ENCODE data around the gene RUNX3. TPM values are rescaled to one million over a fixed set of nuclear protein-coding genes. Genes with fewer than 3 reads are reported as not detected.

The RUNX3 gene
- total RNA-seq, 1 experiment from 2014 or later, result 36.6 TPM

GRCh38 chr1:24945354-24946326 is 15.6 kb upstream of the RUNX3 start:
- H3K27ac ChIP-seq (ENCODE audit: low read length), result no peak overlapping the region
- no peaks in the 10 kb centered on the region for H3K79me2 ChIP-seq (ENCODE audit: low read length)
- no peaks in the 10 kb centered on the region for H4K20me1 ChIP-seq (ENCODE audit: insufficient read depth, low read depth, low read length)
- no peaks in the 10 kb centered on the region for H3K36me3 ChIP-seq (ENCODE audit: insufficient read depth, low read length)
- peaks cover 10% of the 10 kb centered on the region for H3K4me1 ChIP-seq (ENCODE audit: low read length)
- no peaks in the 10 kb centered on the region for H3K27me3 ChIP-seq (ENCODE audit: low read length)
- H3K4me3 ChIP-seq (ENCODE audit: low read length), result no peak overlapping the region
- no peaks in the 10 kb centered on the region for H3K9me3 ChIP-seq (ENCODE audit: low read length)
- H3K4me2 ChIP-seq (ENCODE audit: low read depth, low read length, poor library complexity, severe bottlenecking), result no peak overlapping the region
- H2AFZ ChIP-seq (ENCODE audit: low read length), result no peak overlapping the region
- no peaks in the 10 kb centered on the region for H3K9me2 ChIP-seq (replicated peaks; ENCODE audit: insufficient read depth, low read length)
- no peak for DNase-seq
- no peak overlapping the region for H3K9ac ChIP-seq (ENCODE audit: low read length)

DNA sequence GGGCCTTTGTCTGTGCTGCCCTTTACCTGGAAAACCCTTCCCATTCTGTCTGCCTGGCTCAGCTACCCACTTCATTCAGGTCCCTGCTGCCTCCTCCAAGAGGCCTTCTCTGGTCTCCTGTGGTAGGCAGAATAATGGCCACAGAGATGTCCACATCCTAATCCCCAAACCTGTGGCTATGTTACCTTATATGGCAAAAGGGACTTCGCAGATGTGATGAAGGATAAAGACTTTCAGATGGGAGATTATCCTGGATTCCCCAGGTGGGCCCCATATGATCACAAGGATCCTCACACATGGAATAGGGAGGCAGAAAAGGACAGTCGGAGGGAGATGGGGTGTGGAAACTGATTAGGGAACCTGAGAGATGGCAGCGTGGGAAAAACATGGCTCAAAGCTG is 14.2 kb upstream of the RUNX3 start:
- Histone ChIP-seq H3K36me3 (ENCODE audit: insufficient read depth, low read length) (no peaks in the 10 kb centered on the region), H3K9ac (ENCODE audit: low read length) (no peak overlapping the region), H2AFZ (ENCODE audit: low read length) (no peak overlapping the region), H3K79me2 (ENCODE audit: low read length) (no peaks in the 10 kb centered on the region), H3K9me2 (replicated peaks; ENCODE audit: insufficient read depth, low read length) (no peaks in the 10 kb centered on the region), H3K27ac (ENCODE audit: low read length) (no peak overlapping the region), H3K4me3 (ENCODE audit: low read length) (no peak overlapping the region), H3K27me3 (ENCODE audit: low read length) (no peaks in the 10 kb centered on the region), H4K20me1 (ENCODE audit: insufficient read depth, low read depth, low read length) (no peaks in the 10 kb centered on the region), H3K9me3 (ENCODE audit: low read length) (no peaks in the 10 kb centered on the region), H3K4me2 (ENCODE audit: low read depth, low read length, poor library complexity, severe bottlenecking) (no peak overlapping the region), H3K4me1 (ENCODE audit: low read length) (peaks cover 10% of the 10 kb centered on the region)
- no peak for DNase-seq

GRCh38 chr1:24942789-24943188 is 12.7 kb upstream of the RUNX3 start:
- no peaks in the 10 kb centered on the region for H3K36me3 ChIP-seq (ENCODE audit: insufficient read depth, low read length)
- H3K79me2 ChIP-seq (ENCODE audit: low read length), result no peaks in the 10 kb centered on the region
- peaks cover 7% of the 10 kb centered on the region for H3K4me1 ChIP-seq (ENCODE audit: low read length)
- H3K27ac ChIP-seq (ENCODE audit: low read length), result no peak overlapping the region
- H4K20me1 ChIP-seq (ENCODE audit: insufficient read depth, low read depth, low read length), result no peaks in the 10 kb centered on the region
- H3K9ac ChIP-seq (ENCODE audit: low read length), result no peak overlapping the region
- H3K9me2 ChIP-seq (replicated peaks; ENCODE audit: insufficient read depth, low read length), result no peaks in the 10 kb centered on the region
- no peak overlapping the region for H3K4me2 ChIP-seq (ENCODE audit: low read depth, low read length, poor library complexity, severe bottlenecking)
- H2AFZ ChIP-seq (ENCODE audit: low read length), result no peak overlapping the region
- H3K9me3 ChIP-seq (ENCODE audit: low read length), result no peaks in the 10 kb centered on the region
- H3K27me3 ChIP-seq (ENCODE audit: low read length), result no peaks in the 10 kb centered on the region
- no peak for DNase-seq
- no peak overlapping the region for H3K4me3 ChIP-seq (ENCODE audit: low read length)

GRCh38 chr1:24941564-24941963 is 11.5 kb upstream of the RUNX3 start:
- H3K9me3 ChIP-seq (ENCODE audit: low read length), result no peaks in the 10 kb centered on the region
- no peaks in the 10 kb centered on the region for H3K27me3 ChIP-seq (ENCODE audit: low read length)
- no peak overlapping the region for H3K27ac ChIP-seq (ENCODE audit: low read length)
- H3K36me3 ChIP-seq (ENCODE audit: insufficient read depth, low read length), result no peaks in the 10 kb centered on the region
- H3K4me1 ChIP-seq (ENCODE audit: low read length), result no peaks in the 10 kb centered on the region
- H3K9me2 ChIP-seq (replicated peaks; ENCODE audit: insufficient read depth, low read length), result no peaks in the 10 kb centered on the region
- no peak overlapping the region for H3K9ac ChIP-seq (ENCODE audit: low read length)
- H3K4me3 ChIP-seq (ENCODE audit: low read length), result no peak overlapping the region
- no peaks in the 10 kb centered on the region for H3K79me2 ChIP-seq (ENCODE audit: low read length)
- H2AFZ ChIP-seq (ENCODE audit: low read length), result no peak overlapping the region
- H3K4me2 ChIP-seq (ENCODE audit: low read depth, low read length, poor library complexity, severe bottlenecking), result no peak overlapping the region
- no peak for DNase-seq
- no peaks in the 10 kb centered on the region for H4K20me1 ChIP-seq (ENCODE audit: insufficient read depth, low read depth, low read length)

- Histone ChIP-seq H3K9ac (ENCODE audit: low read length) (no peak overlapping the region), H3K27ac (ENCODE audit: low read length) (no peak overlapping the region), H3K27me3 (ENCODE audit: low read length) (no peaks in the 10 kb centered on the region), H3K4me3 (ENCODE audit: low read length) (no peak overlapping the region), H3K9me2 (replicated peaks; ENCODE audit: insufficient read depth, low read length) (no peaks in the 10 kb centered on the region), H3K79me2 (ENCODE audit: low read length) (no peaks in the 10 kb centered on the region), H3K36me3 (ENCODE audit: insufficient read depth, low read length) (no peaks in the 10 kb centered on the region), H3K9me3 (ENCODE audit: low read length) (no peaks in the 10 kb centered on the region), H4K20me1 (ENCODE audit: insufficient read depth, low read depth, low read length) (no peaks in the 10 kb centered on the region), H3K4me2 (ENCODE audit: low read depth, low read length, poor library complexity, severe bottlenecking) (no peak overlapping the region), H2AFZ (ENCODE audit: low read length) (no peak overlapping the region), H3K4me1 (ENCODE audit: low read length) (no peaks in the 10 kb centered on the region)
- no peak for DNase-seq
Observed at GRCh38 chr1:24940231-24940630, 10.2 kb upstream of the RUNX3 start.

DNA sequence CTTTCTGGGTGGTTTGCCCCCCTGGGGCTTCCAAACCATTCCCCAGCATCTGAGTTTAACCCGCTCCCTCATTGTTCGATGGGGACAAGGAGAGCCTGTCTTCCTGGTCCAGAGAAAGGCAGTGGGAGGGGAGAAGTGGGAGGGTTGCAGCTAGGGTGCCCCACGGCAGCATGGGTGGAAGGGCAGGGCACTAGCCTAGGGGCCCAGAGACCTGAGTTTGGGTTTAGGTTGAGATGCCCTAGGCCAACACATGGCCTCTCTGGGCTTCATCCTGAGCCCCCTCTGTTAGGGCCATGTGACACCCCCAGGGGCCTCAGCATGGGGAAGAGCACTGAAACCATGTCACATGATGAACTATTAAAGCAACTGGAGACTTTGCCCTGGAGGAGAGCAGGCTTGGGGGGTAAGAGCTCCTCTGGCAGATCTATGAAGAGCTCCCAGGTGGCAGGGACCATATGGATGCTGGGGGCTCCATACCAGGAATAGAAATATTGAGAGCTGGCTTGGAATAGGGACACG is 9.7 kb upstream of the RUNX3 start:
- H3K27me3 ChIP-seq (ENCODE audit: low read length), result no peaks in the 10 kb centered on the region
- H3K4me3 ChIP-seq (ENCODE audit: low read length), result no peak overlapping the region
- no peaks in the 10 kb centered on the region for H3K36me3 ChIP-seq (ENCODE audit: insufficient read depth, low read length)
- no peak overlapping the region for H3K9ac ChIP-seq (ENCODE audit: low read length)
- no peak for DNase-seq
- H3K4me2 ChIP-seq (ENCODE audit: low read depth, low read length, poor library complexity, severe bottlenecking), result no peak overlapping the region
- H3K4me1 ChIP-seq (ENCODE audit: low read length), result peaks cover 3% of the 10 kb centered on the region
- H3K9me2 ChIP-seq (replicated peaks; ENCODE audit: insufficient read depth, low read length), result no peaks in the 10 kb centered on the region
- H2AFZ ChIP-seq (ENCODE audit: low read length), result no peak overlapping the region
- no peaks in the 10 kb centered on the region for H3K79me2 ChIP-seq (ENCODE audit: low read length)
- H3K9me3 ChIP-seq (ENCODE audit: low read length), result no peaks in the 10 kb centered on the region
- no peaks in the 10 kb centered on the region for H4K20me1 ChIP-seq (ENCODE audit: insufficient read depth, low read depth, low read length)
- no peak overlapping the region for H3K27ac ChIP-seq (ENCODE audit: low read length)

DNA sequence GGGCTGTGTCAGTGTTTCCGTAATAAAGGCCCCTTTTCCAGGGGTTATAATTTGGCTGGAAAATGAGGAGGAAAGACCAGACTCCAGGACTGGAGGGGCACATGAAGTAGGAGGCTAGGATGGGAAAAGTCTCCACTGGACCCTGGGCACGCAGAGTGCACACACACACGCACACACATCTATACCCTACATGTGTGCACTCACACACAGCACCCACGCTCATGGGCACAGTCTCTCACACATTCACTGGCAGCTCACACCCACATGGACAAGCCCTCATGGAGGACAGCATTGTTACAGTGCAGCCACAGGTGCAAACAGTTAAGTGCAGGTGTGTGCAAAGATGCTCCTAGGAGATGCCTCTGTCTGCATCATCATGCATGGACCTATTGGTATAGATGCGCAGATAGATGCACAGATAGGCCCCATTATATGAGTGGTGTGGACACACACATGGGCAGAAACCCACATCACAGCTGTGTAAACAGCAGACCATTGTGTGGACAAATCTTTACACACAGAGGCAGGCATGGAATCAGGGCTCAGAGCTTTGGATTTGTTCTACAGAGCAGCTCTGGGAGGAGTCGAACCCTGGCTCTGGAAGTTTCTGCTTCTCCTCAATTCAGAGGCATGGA is 9.1 kb upstream of the RUNX3 start:
- H3K9me2 ChIP-seq (replicated peaks; ENCODE audit: insufficient read depth, low read length), result no peaks in the 10 kb centered on the region
- no peaks in the 10 kb centered on the region for H3K27me3 ChIP-seq (ENCODE audit: low read length)
- H3K9ac ChIP-seq (ENCODE audit: low read length), result no peak overlapping the region
- H3K36me3 ChIP-seq (ENCODE audit: insufficient read depth, low read length), result no peaks in the 10 kb centered on the region
- H3K79me2 ChIP-seq (ENCODE audit: low read length), result no peaks in the 10 kb centered on the region
- H3K4me3 ChIP-seq (ENCODE audit: low read length), result no peak overlapping the region
- no peak overlapping the region for H2AFZ ChIP-seq (ENCODE audit: low read length)
- H3K27ac ChIP-seq (ENCODE audit: low read length), result no peak overlapping the region
- H3K4me2 ChIP-seq (ENCODE audit: low read depth, low read length, poor library complexity, severe bottlenecking), result no peak overlapping the region
- no peak for DNase-seq
- H3K9me3 ChIP-seq (ENCODE audit: low read length), result no peaks in the 10 kb centered on the region
- peaks cover 8% of the 10 kb centered on the region for H3K4me1 ChIP-seq (ENCODE audit: low read length)
- H4K20me1 ChIP-seq (ENCODE audit: insufficient read depth, low read depth, low read length), result no peaks in the 10 kb centered on the region

GRCh38 chr1:24938276-24938675 is 8.2 kb upstream of the RUNX3 start:
- Histone ChIP-seq H3K4me3 (ENCODE audit: low read length) (no peak overlapping the region), H3K27ac (ENCODE audit: low read length) (no peak overlapping the region), H3K36me3 (ENCODE audit: insufficient read depth, low read length) (no peaks in the 10 kb centered on the region), H3K4me2 (ENCODE audit: low read depth, low read length, poor library complexity, severe bottlenecking) (no peak overlapping the region), H3K79me2 (ENCODE audit: low read length) (no peaks in the 10 kb centered on the region), H3K27me3 (ENCODE audit: low read length) (no peaks in the 10 kb centered on the region), H3K9ac (ENCODE audit: low read length) (no peak overlapping the region), H4K20me1 (ENCODE audit: insufficient read depth, low read depth, low read length) (no peaks in the 10 kb centered on the region), H3K9me2 (replicated peaks; ENCODE audit: insufficient read depth, low read length) (no peaks in the 10 kb centered on the region), H2AFZ (ENCODE audit: low read length) (no peak overlapping the region), H3K9me3 (ENCODE audit: low read length) (no peaks in the 10 kb centered on the region), H3K4me1 (ENCODE audit: low read length) (peaks cover 12% of the 10 kb centered on the region)
- no peak for DNase-seq
